CD8-positive, alpha-beta memory T cell (primary cell): Measurements from ENCODE around the gene ABCD3. TPM values are rescaled to one million over a fixed set of nuclear protein-coding genes. Genes with fewer than 3 reads are reported as not detected.
"Not testable (repeated sequence)": the region's sequence is repeated elsewhere in the genome, so short reads cannot be mapped to it uniquely, and the experiment has no call there.

ENCODE experiments used
- CTCF ChIA-PET: fragments of 350-600 bp; sonication (Branson Sonifier 250); formaldehyde crosslinking; loops from one replicate; lab custom pipeline; 2021; ENCODE audit warnings: antibody characterized with exemption; lab: Charles Lee
- POLR2A ChIA-PET: fragments of 350-600 bp; sonication (Branson Sonifier 250); formaldehyde crosslinking; loops from one replicate; lab custom pipeline; 2021; ENCODE audit warnings: antibody characterized with exemption; lab: Charles Lee
- DNase-seq, 5 donors: peaks; one replicate each; pipeline versions ENCODE4 v3.0.0 to v3.0.0-alpha.2; 2020 to 2022; ENCODE audit warnings: mixed read lengths in 1 of 5
- H3K27ac ChIP-seq: one replicate; pipeline ENCODE4 v1.7.0; 2013; ENCODE audit warnings: low read depth, mild to moderate bottlenecking, low read length, moderate library complexity
- H3K27me3 ChIP-seq: 2 replicates; pipeline ENCODE4 v1.7.0; 2013; ENCODE audit warnings: low read length, mild to moderate bottlenecking; ENCODE audit not compliant: insufficient read depth, poor library complexity, severe bottlenecking
- H3K36me3 ChIP-seq: 2 replicates; pipeline ENCODE4 v1.7.0; 2013; ENCODE audit warnings: mild to moderate bottlenecking, low read length, moderate library complexity; ENCODE audit not compliant: insufficient read depth
- H3K4me1 ChIP-seq: 2 replicates; pipeline ENCODE4 v1.7.0; 2013; ENCODE audit warnings: mild to moderate bottlenecking, low read length, moderate library complexity; ENCODE audit not compliant: insufficient read depth
- H3K4me3 ChIP-seq: 2 replicates; pipeline ENCODE4 v1.7.0; 2013; ENCODE audit warnings: mild to moderate bottlenecking, low read length
- H3K9me3 ChIP-seq: 2 replicates; pipeline ENCODE4 v1.7.0; 2013; ENCODE audit warnings: mild to moderate bottlenecking, low read length
- H3K27ac Mint-ChIP-seq, 8 donors: one replicate each; pipeline ENCODE4 v1.8.0; 2020 to 2021; ENCODE audit warnings: mixed read lengths in 8 of 8, mild to moderate bottlenecking in 6 of 8, inconsistent platforms in 3 of 8, moderate library complexity in 3 of 8
- H3K27me3 Mint-ChIP-seq, 2 donors: one replicate each; pipeline ENCODE4 v1.8.0; 2020 to 2021; ENCODE audit warnings: mixed read lengths in 2 of 2, mild to moderate bottlenecking in 1 of 2, moderate library complexity in 1 of 2
- H3K36me3 Mint-ChIP-seq, 3 donors: one replicate each; pipeline ENCODE4 v1.8.0; 2020 to 2021; ENCODE audit warnings: mixed read lengths in 3 of 3, inconsistent platforms in 1 of 3, mild to moderate bottlenecking in 1 of 3
- H3K4me1 Mint-ChIP-seq, 3 donors: one replicate each; pipeline ENCODE4 v1.8.0; 2020 to 2021; ENCODE audit warnings: mixed read lengths in 3 of 3, inconsistent platforms in 1 of 3, mild to moderate bottlenecking in 1 of 3
- H3K4me3 Mint-ChIP-seq, 7 donors: one replicate each; pipeline ENCODE4 v1.8.0; 2020 to 2021; ENCODE audit warnings: mixed read lengths in 7 of 7, mild to moderate bottlenecking in 6 of 7, moderate library complexity in 4 of 7, inconsistent platforms in 2 of 7
- H3K9me3 Mint-ChIP-seq, 5 donors: one replicate each; pipeline ENCODE4 v1.8.0; 2020 to 2022; ENCODE audit warnings: mixed read lengths in 5 of 5, mild to moderate bottlenecking in 3 of 5, moderate library complexity in 2 of 5, inconsistent platforms in 1 of 5
- polyA plus RNA-seq: library from polyadenylated mRNA; unstranded; fragments of 300-500 nt; fragmentation: Illumina TruSeq; gene quantifications from one replicate; pipeline ENCODE4 v1.2.3, GENCODE V29; 2021
- total RNA-seq, 2 experiments: library from RNA; stranded (reverse); gene quantifications; one replicate each; pipeline ENCODE4 v1.2.3, GENCODE V29; 2021

The ABCD3 gene
- total and polyA plus RNA-seq, 3 experiments from 2014 or later: 28.3 to 38.8 (median 36.7) TPM

DNA sequence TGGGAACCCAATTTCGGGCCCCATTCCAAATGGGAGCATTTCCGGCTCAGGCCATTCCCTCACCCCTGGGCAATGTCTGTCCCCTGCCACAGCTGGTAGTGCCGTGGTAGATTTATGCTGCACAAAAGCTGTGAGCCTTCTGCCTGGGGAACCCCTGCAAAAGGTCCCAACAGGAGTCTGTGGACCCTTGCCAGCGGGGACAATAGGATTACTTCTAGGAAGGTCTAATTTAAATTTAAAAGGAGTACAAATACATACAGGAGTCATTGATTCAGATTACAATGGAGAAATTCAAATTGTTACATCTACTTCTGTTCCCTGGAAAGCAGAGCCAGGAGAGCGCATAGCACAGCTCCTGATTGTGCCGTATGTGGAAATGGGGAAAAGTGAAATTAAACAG lies 28.0 kb downstream of the ABCD3 start:
- H3K27me3 Mint-ChIP-seq, H3K36me3 ChIP-seq, POLR2A ChIA-PET, DNase-seq, H3K27me3 ChIP-seq, H3K4me3 ChIP-seq, CTCF ChIA-PET, H3K4me1 ChIP-seq, H3K4me1 Mint-ChIP-seq, H3K27ac ChIP-seq, H3K4me3 Mint-ChIP-seq: not testable (repeated sequence)
- H3K9me3 Mint-ChIP-seq: peaks cover 49 to 88% (median 80%) of the 10 kb centered on the region in 5 donors
- H3K27ac Mint-ChIP-seq: peak overlapping the region in 1 of 8 donors; percentile 77
- H3K36me3 Mint-ChIP-seq: peaks cover 33 to 92% (median 63%) of the 10 kb centered on the region in 3 donors
- H3K9me3 ChIP-seq: peaks cover 19% of the 10 kb centered on the region

DNA sequence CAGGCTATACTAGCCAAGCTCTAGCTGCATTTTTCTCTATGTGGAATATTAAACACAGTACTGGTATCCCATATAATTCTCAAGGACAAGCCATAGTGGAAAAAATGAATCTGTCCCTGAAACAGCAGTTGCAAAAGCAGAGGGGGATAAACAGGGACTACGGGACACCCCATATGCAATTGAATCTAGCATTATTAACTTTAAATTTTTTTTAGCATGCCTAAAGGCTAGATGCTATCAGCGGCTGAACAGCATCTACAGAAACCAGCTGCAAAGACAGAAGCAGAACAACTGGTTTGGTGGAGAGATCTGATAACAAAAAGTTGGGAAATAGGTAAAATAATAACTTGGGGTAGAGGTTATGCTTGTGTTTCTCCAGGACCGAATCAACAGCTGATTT lies 30.6 kb downstream of the ABCD3 start:
- H3K4me1 Mint-ChIP-seq, H3K4me3 Mint-ChIP-seq, H3K27me3 Mint-ChIP-seq, H3K27ac Mint-ChIP-seq, POLR2A ChIA-PET, H3K4me3 ChIP-seq, DNase-seq, H3K27ac ChIP-seq, H3K4me1 ChIP-seq, CTCF ChIA-PET, H3K27me3 ChIP-seq: not testable (repeated sequence)
- peaks cover 12% of the 10 kb centered on the region for H3K36me3 ChIP-seq
- peaks cover 29% of the 10 kb centered on the region for H3K9me3 ChIP-seq
- peaks cover 47 to 85% (median 76%) of the 10 kb centered on the region in 5 donors for H3K9me3 Mint-ChIP-seq
- H3K36me3 Mint-ChIP-seq: peaks cover 31 to 88% (median 72%) of the 10 kb centered on the region in 3 donors

DNA sequence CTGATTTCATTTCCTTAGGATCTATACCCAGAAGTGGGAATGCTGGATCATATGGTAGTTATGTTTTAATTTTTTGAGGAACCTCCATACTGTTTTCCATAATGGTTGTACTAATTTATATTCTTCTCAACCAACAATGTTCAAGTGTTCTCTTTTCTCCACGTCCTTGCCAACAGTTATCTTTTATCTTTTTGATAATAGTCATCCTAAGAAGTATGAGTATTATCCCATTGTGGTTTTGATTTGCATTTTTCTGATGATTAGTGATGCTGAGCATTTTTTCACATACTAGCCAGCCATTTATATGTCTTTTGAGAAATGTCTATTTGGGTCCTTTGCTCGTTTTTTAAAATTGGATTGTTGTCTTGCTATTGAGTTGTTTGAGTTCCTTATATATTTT lies 38.5 kb downstream of the ABCD3 start:
- H3K4me1 Mint-ChIP-seq: peaks cover 0 to 12% (median 3%) of the 10 kb centered on the region in 3 donors
- ChIA-PET POLR2A (no interaction called here), CTCF (interaction anchor here (0.7 kb wide), 1 partner anchor 239 kb away, joined by 4 read pairs; no protein-coding TSS in a partner anchor)
- no peak for DNase-seq
- peaks cover 6 to 21% (median 11%) of the 10 kb centered on the region in 5 donors for H3K9me3 Mint-ChIP-seq
- Histone ChIP-seq H3K4me3 (no peak overlapping the region), H3K36me3 (peaks cover 5% of the 10 kb centered on the region), H3K9me3 (peaks cover 4% of the 10 kb centered on the region), H3K27ac (no peak overlapping the region), H3K27me3 (no peaks in the 10 kb centered on the region), H3K4me1 (no peaks in the 10 kb centered on the region)
- H3K27ac Mint-ChIP-seq: no peak overlapping the region
- no peak overlapping the region for H3K4me3 Mint-ChIP-seq
- peaks cover 0 to 2% of the 10 kb centered on the region in 2 donors for H3K27me3 Mint-ChIP-seq
- peaks cover 21 to 60% (median 51%) of the 10 kb centered on the region in 3 donors for H3K36me3 Mint-ChIP-seq

DNA sequence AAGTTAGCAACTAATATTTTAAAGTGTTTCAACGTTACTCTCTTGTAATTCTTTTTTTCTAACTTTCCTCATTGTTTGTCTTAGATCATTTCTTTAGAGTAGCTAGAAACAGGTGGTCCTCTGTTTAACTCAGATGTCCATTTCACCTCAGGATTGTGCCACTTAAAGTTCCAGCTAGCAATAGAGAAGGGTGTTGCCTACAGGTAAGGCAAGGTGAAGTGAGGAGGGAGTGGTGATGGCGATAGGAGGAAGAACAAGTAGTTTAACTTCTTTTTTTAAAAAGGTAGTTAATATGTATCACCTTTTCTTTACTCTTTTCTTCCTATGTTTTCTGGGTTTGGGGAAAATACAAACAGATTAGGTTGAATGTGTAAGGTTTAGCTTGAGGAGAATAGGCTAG lies 44.4 kb downstream of the ABCD3 start:
- H3K27me3 ChIP-seq: no peaks in the 10 kb centered on the region
- ChIA-PET CTCF (interaction anchor here (1.4 to 1.7 kb wide), 3 partner anchors 19 to 436 kb away, joined by 3 to 7 read pairs (median 4); no protein-coding TSS in a partner anchor), POLR2A (no interaction called here)
- peak overlapping the region in 4 of 8 donors; percentile 32 to 73 (median 56) for H3K27ac Mint-ChIP-seq
- H3K27ac ChIP-seq: no peak overlapping the region
- H3K36me3 Mint-ChIP-seq: peaks cover 14 to 69% (median 16%) of the 10 kb centered on the region in 3 donors
- no peaks in the 10 kb centered on the region for H3K9me3 ChIP-seq
- peaks cover 0 to 3% (median 2%) of the 10 kb centered on the region in 3 donors for H3K4me1 Mint-ChIP-seq
- no peaks in the 10 kb centered on the region for H3K4me1 ChIP-seq
- no peaks in the 10 kb centered on the region for H3K27me3 Mint-ChIP-seq
- no peak overlapping the region for H3K4me3 Mint-ChIP-seq
- H3K9me3 Mint-ChIP-seq: no peaks in the 10 kb centered on the region
- no peak overlapping the region for H3K4me3 ChIP-seq
- H3K36me3 ChIP-seq: peaks cover 3% of the 10 kb centered on the region
- no peak for DNase-seq

DNA sequence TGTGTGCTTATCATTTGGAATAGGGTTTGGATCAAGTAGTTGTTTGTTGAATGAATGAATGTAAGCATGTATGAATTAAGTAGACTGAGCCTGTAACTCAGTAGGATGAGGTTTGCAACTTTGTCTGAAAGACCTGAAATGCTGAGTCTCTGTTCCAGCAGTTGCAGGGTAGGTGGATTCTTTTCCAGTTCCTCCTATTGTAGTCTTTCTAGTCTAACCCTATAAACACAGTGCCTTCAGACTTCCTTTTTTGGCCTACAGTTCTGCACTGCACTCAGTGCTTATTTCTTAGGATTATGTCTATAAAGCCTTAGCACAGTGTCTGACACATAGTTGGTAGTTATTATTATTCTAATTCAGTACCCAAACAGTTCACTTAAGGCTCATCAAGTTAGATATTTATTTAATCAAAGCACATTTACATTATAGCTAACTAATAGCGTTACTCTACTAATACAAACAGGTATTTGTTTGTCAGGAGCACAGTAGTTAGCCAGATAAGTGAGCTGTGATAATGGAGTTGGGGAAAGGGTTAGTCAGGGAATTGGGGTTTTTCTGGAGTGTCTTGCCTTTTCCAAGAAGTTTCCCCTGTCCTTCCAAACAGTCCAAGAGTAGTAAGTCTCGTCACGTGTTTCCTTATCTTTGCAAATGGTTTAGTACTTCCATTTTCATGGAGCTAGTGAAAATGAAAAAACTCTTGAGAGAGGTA lies 45.0 kb downstream of the ABCD3 start:
- no peak for DNase-seq
- H3K9me3 Mint-ChIP-seq: no peaks in the 10 kb centered on the region
- Histone ChIP-seq H3K27me3 (no peaks in the 10 kb centered on the region), H3K4me3 (no peak overlapping the region), H3K36me3 (peaks cover 8% of the 10 kb centered on the region), H3K4me1 (no peaks in the 10 kb centered on the region), H3K27ac (no peak overlapping the region), H3K9me3 (no peaks in the 10 kb centered on the region)
- H3K4me3 Mint-ChIP-seq: no peak overlapping the region
- peaks cover 0 to 3% (median 0%) of the 10 kb centered on the region in 3 donors for H3K4me1 Mint-ChIP-seq
- peaks cover 14 to 67% (median 20%) of the 10 kb centered on the region in 3 donors for H3K36me3 Mint-ChIP-seq
- no peaks in the 10 kb centered on the region for H3K27me3 Mint-ChIP-seq
- H3K27ac Mint-ChIP-seq: peak overlapping the region in 4 of 8 donors; percentile 13 to 73 (median 40)
- POLR2A ChIA-PET: no interaction called here
- CTCF ChIA-PET: interaction anchor here (0.9 to 1.7 kb wide), 8 partner anchors 18 to 580 kb away, joined by 3 to 7 read pairs (median 3); no protein-coding TSS in a partner anchor

DNA sequence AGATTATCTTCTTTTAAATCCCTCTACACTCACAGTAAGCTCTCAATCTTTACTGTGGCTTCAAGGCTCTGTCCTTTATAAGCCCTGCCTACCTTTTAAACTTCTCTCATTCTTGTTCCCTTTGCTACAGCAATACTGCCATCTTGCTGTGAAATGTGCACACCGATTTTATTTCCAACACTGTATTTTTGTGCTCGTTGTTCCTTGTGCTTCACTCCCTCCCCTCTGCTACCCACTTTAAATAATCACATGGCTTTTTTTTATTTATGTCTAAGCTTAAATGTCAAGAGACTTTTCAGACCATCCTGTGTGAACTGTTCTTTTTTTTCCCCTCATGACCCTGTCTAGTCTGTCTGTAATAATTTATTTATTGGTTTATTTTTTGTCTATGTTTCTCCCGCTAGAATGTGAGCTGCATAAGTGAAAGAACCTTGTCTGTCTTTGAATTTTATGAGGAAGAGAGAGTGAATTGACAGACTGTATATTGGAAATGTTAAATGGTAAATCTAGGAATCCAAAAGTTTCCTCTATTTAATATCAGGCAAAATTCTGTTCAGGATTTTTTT lies 45.7 kb downstream of the ABCD3 start:
- Mint-ChIP-seq H3K9me3 (no peaks in the 10 kb centered on the region), H3K27me3 (no peaks in the 10 kb centered on the region), H3K27ac (no peak overlapping the region), H3K4me1 (peaks cover 0 to 3% (median 0%) of the 10 kb centered on the region in 3 donors), H3K4me3 (no peak overlapping the region), H3K36me3 (peaks cover 14 to 66% (median 18%) of the 10 kb centered on the region in 3 donors)
- Histone ChIP-seq H3K36me3 (peaks cover 8% of the 10 kb centered on the region), H3K27me3 (no peaks in the 10 kb centered on the region), H3K4me1 (no peaks in the 10 kb centered on the region), H3K4me3 (no peak overlapping the region), H3K27ac (no peak overlapping the region), H3K9me3 (no peaks in the 10 kb centered on the region)
- CTCF ChIA-PET: interaction anchor here (0.9 to 1.7 kb wide), 8 partner anchors 17 to 580 kb away, joined by 3 to 7 read pairs (median 3); no protein-coding TSS in a partner anchor
- DNase-seq: peak in 2 of 5 donors; percentile 11 to 19
- POLR2A ChIA-PET: no interaction called here

DNA sequence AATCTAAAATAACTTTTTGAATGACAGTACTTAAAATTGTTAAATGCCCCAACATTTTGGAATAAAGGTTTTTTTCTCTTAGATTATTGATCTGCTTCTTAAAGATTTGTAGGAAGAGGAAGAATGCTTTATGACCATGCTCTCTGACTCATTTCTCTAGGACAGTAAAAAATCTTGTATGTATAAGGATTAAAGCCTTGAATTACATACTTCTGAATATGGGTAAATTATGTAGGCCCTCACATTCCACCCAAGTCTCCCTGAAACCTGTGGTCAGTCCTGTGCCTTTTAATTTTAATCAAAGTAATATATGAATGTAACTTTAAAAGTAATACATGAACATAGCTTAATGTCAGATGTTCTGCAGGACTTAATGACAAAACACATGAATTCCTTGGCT lies 50.5 kb downstream of the ABCD3 start:
- Histone ChIP-seq H3K27me3 (no peaks in the 10 kb centered on the region), H3K36me3 (peaks cover 9% of the 10 kb centered on the region), H3K27ac (no peak overlapping the region), H3K4me1 (no peaks in the 10 kb centered on the region), H3K9me3 (no peaks in the 10 kb centered on the region), H3K4me3 (no peak overlapping the region)
- Mint-ChIP-seq H3K27me3 (no peaks in the 10 kb centered on the region), H3K4me3 (no peak overlapping the region), H3K4me1 (no peaks in the 10 kb centered on the region), H3K27ac (peak overlapping the region in 3 of 8 donors; percentile 4 to 46 (median 12)), H3K36me3 (peaks cover 0 to 66% (median 25%) of the 10 kb centered on the region in 3 donors), H3K9me3 (no peaks in the 10 kb centered on the region)
- DNase-seq: no peak
- ChIA-PET CTCF (interaction anchor here (0.7 kb wide), 1 partner anchor 133 kb away, joined by 3 read pairs; no protein-coding TSS in a partner anchor), POLR2A (no interaction called here)

DNA sequence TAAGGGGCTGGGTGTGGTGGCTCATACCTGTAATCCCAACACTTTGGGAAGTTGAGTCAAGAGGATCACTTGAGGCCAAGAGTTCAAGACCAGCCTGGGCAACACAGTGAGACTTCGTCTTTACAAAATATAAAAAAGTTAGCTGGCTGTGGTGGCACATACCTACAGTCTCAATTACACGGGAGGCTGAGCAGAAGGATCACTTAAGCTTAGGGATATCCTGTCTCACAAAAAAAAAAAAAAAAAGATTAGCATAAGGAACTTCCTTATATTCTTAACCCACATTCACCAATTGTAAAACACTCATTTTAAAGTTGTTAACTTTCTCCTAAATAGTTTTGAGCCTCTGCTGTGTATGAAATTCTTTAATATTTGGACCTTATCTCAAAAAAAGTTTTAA lies 53.1 kb downstream of the ABCD3 start:
- Histone ChIP-seq H3K27me3 (no peaks in the 10 kb centered on the region), H3K36me3 (peaks cover 9% of the 10 kb centered on the region), H3K27ac (no peak overlapping the region), H3K4me3 (no peak overlapping the region), H3K9me3 (no peaks in the 10 kb centered on the region), H3K4me1 (no peaks in the 10 kb centered on the region)
- POLR2A ChIA-PET: no interaction called here
- H3K27ac Mint-ChIP-seq: no peak overlapping the region
- CTCF ChIA-PET: no interaction called here
- no peak for DNase-seq
- no peak overlapping the region for H3K4me3 Mint-ChIP-seq
- H3K9me3 Mint-ChIP-seq: no peaks in the 10 kb centered on the region
- peaks cover 3 to 53% (median 22%) of the 10 kb centered on the region in 3 donors for H3K36me3 Mint-ChIP-seq
- H3K27me3 Mint-ChIP-seq: no peaks in the 10 kb centered on the region
- no peaks in the 10 kb centered on the region for H3K4me1 Mint-ChIP-seq
